Heart left ventricle (tissue), 16 donors: Measurements from ENCODE around the gene CCL22. TPM values are rescaled to one million over a fixed set of nuclear protein-coding genes. Genes with fewer than 3 reads are reported as not detected.

ENCODE experiments used
- ATAC-seq, 4 donors: fragments of 200-7000 bp; cut with Tn5 transposase; one replicate each; pipeline ENCODE4 v1.9.1; 2020 to 2022; ENCODE audit warnings: moderate library complexity in 4 of 4, mild to moderate bottlenecking in 3 of 4, moderate number of reproducible peaks in 1 of 4
- DNase-seq, 5 donors: peaks; one replicate each; pipeline ENCODE4 v3.0.0-alpha.2; 2020
- H3K27ac ChIP-seq, 12 donors: fragments of 200-600 bp; sonication (generic) in 4 of 12; one replicate each; pipeline versions ENCODE4 v1.5.0 to v1.8.0; 2016 to 2022; ENCODE audit warnings: mild to moderate bottlenecking in 2 of 12
- H3K27me3 ChIP-seq, 9 donors: fragments of 200-600 bp; sonication (generic) in 2 of 9; one replicate each; pipeline versions ENCODE4 v1.5.1 to v1.8.0; 2016 to 2022; ENCODE audit warnings: mild to moderate bottlenecking in 3 of 9
- H3K36me3 ChIP-seq, 9 donors: fragments of 200-600 bp; sonication (generic) in 2 of 9; one replicate each; pipeline versions ENCODE4 v1.5.0 to v1.8.0; 2018 to 2022; ENCODE audit warnings: mild to moderate bottlenecking in 2 of 9
- H3K4me1 ChIP-seq, 12 donors: fragments of 200-600 bp; sonication (generic) in 4 of 12; one replicate each; pipeline versions ENCODE4 v1.5.0 to v1.8.0; 2016 to 2022; ENCODE audit warnings: mild to moderate bottlenecking in 3 of 12
- H3K4me3 ChIP-seq, 12 donors: fragments of 200-600 bp; sonication (generic) in 4 of 12; one replicate each; pipeline versions ENCODE4 v1.5.0 to v1.8.0; 2017 to 2022; ENCODE audit warnings: mild to moderate bottlenecking in 9 of 12, moderate library complexity in 4 of 12
- H3K9me3 ChIP-seq, 12 donors: fragments of 200-600 bp; sonication (generic) in 4 of 12; one replicate each; pipeline versions ENCODE4 v1.5.0 to v1.8.0; 2016 to 2022; ENCODE audit warnings: mild to moderate bottlenecking in 1 of 12
- POLR2A ChIP-seq, 2 donors: fragments of 450-650 bp; IDR thresholded peaks; one replicate each; pipeline ENCODE4 v1.6.1; 2017; ENCODE audit warnings: antibody characterized with exemption in 2 of 2, mild to moderate bottlenecking in 2 of 2, moderate library complexity in 2 of 2
- WGBS, 4 donors: extraction: QIAGEN DNeasy Blood & Tissue Kit in 2 of 4; methylation state at CpG; one replicate each; pipeline versions ENCODE4 v1.1.5 to v1.1.7; 2013 to 2018; 5-methylcytosine and 5-hydroxymethylcytosine counted together
- intact Hi-C, 10 donors: fragments of 100-400 bp; cut with DNase I; formaldehyde crosslinking; loops; one replicate each; pipeline versions ENCODE4 v1.11.1 to v1.14.2; 2022
- polyA plus RNA-seq, 2 donors: library from polyadenylated mRNA; stranded (reverse); fragments of 200-250 nt; gene quantifications; one replicate each; pipeline ENCODE4 v1.2.3, GENCODE V29; 2013
- total RNA-seq, 9 donors: library from RNA; depleted of rRNA in 2 of 9; stranded (reverse); fragments of >200 nt in 2 of 9; fragmentation: NEBNext Ultra II Directional in 3 of 9; extraction: Animal tissue kit (Norgen Biotek cat#: 25700) in 3 of 9; gene quantifications; one replicate each; pipeline versions ENCODE4 v1.1.0 to v1.2.4, GENCODE V29; 2016 to 2023
- TF ChIP-seq, protein P1 (sequence below), 12 donors: fragments of 200-600 bp; sonication (generic) in 4 of 12; IDR thresholded peaks; one replicate each; pipeline versions ENCODE4 v1.5.0 to v1.8.0; 2018 to 2022; ENCODE audit warnings: antibody characterized with exemption in 12 of 12, mild to moderate bottlenecking in 5 of 12
- donor health status: ischemic (EF 13 %, LVEDD 7.1; RV severe dilation, severe dysfunction).
- donor health status: healthy with polysubstance abuse.
- donor health status: DM: no; HTN: yes; CAD: no.
- donor health status: DM: no; HTN: no; CAD: no.
- donor health status: ischemic (EF 25% LVEDD 6.9; RV normal size, moderate dysfunction).
- donor health status: ischemic (EF 25% LVEDD 5.7; RV mildly dilated, moderate dysfunction).
- donor health status: healthy.
- donor health status: DM: yes; HTN: yes; CAD: no.
- donor health status: ischemic (EF 35%, LVEDD 5.7; RV mildly dilated, moderate dysfunction).
- donor health status: nonischemic (EF 11% LVEDD 7.7; RV severe dilation, severe dysfunction).
- donor health status: DM: yes; HTN: yes; CAD: no.
- donor health status: PGD.
- donor health status: ischemic (EF 29% LVEDD 5.4; RV normal size, mild dysfunction).
- donor health status: nonischemic (EF 23%, LVEDD 6.1; RV moderate dilation, normal function).

CCL22 gene
- total and polyA plus RNA-seq, 11 donors = 0.06 to 0.24 (median 0.12) TPM; not detected in 5

GRCh38 chr16:57329718-57330327, 28.8 kb upstream of the CCL22 start:
- Histone ChIP-seq H3K4me1 (peaks cover 0 to under 1% (median 0%) of the 10 kb centered on the region in 12 donors), H3K36me3 (no peaks in the 10 kb centered on the region), H3K9me3 (peaks cover 0 to 28% (median 2%) of the 10 kb centered on the region in 12 donors), H3K27me3 (no peaks in the 10 kb centered on the region), H3K27ac (no peak overlapping the region), H3K4me3 (no peak overlapping the region)
- DNase-seq (no peak), ATAC-seq (no peak)
- TF ChIP-seq, protein P1, sequence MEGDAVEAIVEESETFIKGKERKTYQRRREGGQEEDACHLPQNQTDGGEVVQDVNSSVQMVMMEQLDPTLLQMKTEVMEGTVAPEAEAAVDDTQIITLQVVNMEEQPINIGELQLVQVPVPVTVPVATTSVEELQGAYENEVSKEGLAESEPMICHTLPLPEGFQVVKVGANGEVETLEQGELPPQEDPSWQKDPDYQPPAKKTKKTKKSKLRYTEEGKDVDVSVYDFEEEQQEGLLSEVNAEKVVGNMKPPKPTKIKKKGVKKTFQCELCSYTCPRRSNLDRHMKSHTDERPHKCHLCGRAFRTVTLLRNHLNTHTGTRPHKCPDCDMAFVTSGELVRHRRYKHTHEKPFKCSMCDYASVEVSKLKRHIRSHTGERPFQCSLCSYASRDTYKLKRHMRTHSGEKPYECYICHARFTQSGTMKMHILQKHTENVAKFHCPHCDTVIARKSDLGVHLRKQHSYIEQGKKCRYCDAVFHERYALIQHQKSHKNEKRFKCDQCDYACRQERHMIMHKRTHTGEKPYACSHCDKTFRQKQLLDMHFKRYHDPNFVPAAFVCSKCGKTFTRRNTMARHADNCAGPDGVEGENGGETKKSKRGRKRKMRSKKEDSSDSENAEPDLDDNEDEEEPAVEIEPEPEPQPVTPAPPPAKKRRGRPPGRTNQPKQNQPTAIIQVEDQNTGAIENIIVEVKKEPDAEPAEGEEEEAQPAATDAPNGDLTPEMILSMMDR (IDR thresholded peaks at IDR 0.05) = no peak
- TF ChIP-seq POLR2A (IDR thresholded peaks at IDR 0.05) = no peak
- WGBS, 4 donors = 72 to 77% (median 73%) methylated on average over 8 of the region's 8 CpGs
- intact Hi-C loops = no loop called here

- Histone ChIP-seq H3K27ac (no peak overlapping the region), H3K9me3 (peaks cover 0 to 15% (median 1%) of the 10 kb centered on the region in 12 donors), H3K4me3 (no peak overlapping the region), H3K36me3 (no peaks in the 10 kb centered on the region), H3K4me1 (peaks cover 0 to 7% (median 0%) of the 10 kb centered on the region in 12 donors), H3K27me3 (no peaks in the 10 kb centered on the region)
- 86 to 95% (median 91%) methylated on average over 3 of the region's 3 CpGs for WGBS, 4 donors
- DNase-seq (no peak), ATAC-seq (no peak)
- no peak for TF ChIP-seq POLR2A (IDR thresholded peaks at IDR 0.05)
- TF ChIP-seq, protein P1 (IDR thresholded peaks at IDR 0.05) = no peak
- intact Hi-C loops = no loop called here
Observed at GRCh38 chr16:57331355-57331754, 27.2 kb upstream of the CCL22 start.

DNA sequence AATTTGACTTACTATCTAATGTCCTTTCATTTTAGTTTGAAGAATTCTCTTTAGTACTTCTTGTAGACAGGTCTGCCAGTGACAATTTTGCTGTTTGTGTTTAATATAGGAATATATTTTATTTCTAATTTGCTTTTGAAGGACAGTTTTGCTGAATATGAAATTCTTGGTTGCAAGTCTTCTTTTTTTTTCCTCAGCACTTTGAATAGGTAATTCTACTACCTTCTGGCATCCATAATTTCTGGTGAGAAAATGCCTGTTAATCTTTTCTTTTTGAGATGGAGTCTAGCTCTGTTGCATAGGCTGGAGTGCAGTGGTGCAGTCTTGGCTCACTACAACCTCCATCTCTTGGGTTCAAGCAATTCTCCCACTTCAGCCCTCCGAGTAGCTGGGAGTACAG, 25.2 kb upstream of the CCL22 start:
- no peak overlapping the region for H3K4me3 ChIP-seq
- ATAC-seq (no peak), DNase-seq (no peak)
- H3K9me3 ChIP-seq = peaks cover 0 to 17% (median 0%) of the 10 kb centered on the region in 12 donors
- H3K4me1 ChIP-seq = peaks cover 0 to 7% (median 0%) of the 10 kb centered on the region in 12 donors
- no peak for TF ChIP-seq POLR2A (IDR thresholded peaks at IDR 0.05)
- TF ChIP-seq, protein P1 (IDR thresholded peaks at IDR 0.05) = no peak
- H3K27ac ChIP-seq = no peak overlapping the region
- H3K27me3 ChIP-seq = no peaks in the 10 kb centered on the region
- 91 to 95% (median 94%) methylated on average over 1 of the region's 1 CpG for WGBS, 4 donors
- intact Hi-C loops = no loop called here
- H3K36me3 ChIP-seq = no peaks in the 10 kb centered on the region

DNA sequence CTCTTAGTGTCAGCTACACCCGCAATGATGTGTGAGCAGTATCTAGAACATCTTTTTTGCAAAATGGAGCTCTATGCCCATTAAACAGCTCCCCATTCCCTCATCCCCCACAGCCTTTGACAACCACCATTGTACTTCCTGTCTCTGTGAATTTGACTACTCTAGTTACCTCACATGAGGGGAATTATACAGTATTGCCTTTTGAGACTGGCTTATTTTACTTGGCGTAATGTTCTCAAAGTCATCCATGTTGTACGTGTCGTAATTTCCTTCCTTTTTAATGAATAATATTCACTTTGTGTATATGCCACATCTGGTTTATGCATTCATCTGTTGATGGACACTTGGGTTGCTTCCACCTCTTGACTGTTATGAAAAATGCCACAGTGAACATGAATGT, 23.2 kb upstream of the CCL22 start:
- 63 to 68% (median 66%) methylated on average over 4 of the region's 4 CpGs for WGBS, 4 donors
- intact Hi-C loops = loop anchor here in 3 of 10 donors (1.0 to 5.0 kb wide), 2 partner anchors 31 to 37 kb away; partner anchors contain the start of gene CX3CL1 (in 2 of the 3)

More for the DNA sequence above, 23.2 kb upstream of the CCL22 start:
- Histone ChIP-seq H3K27me3 (no peaks in the 10 kb centered on the region), H3K4me3 (no peak overlapping the region), H3K27ac (peak overlapping the region in 6 of 12 donors; percentile 11 to 66 (median 40)), H3K4me1 (peaks cover 0 to 17% (median 0%) of the 10 kb centered on the region in 12 donors), H3K36me3 (no peaks in the 10 kb centered on the region), H3K9me3 (peaks cover 0 to 17% (median 0%) of the 10 kb centered on the region in 12 donors)
- ATAC-seq (peak in 2 of 4 donors; percentile 53 to 92), DNase-seq (no peak)
- no peak for TF ChIP-seq POLR2A (IDR thresholded peaks at IDR 0.05)
